CD4-positive, alpha-beta T cell treated with Interleukin-2 at 100 ng/mL for 4 hours (primary cell): ENCODE data around the gene GRK5.
"Not testable (repeated sequence)": the region's sequence is repeated elsewhere in the genome, so short reads cannot be mapped to it uniquely, and the experiment has no call there.

Source experiments
- DNase-seq: peaks from one replicate; pipeline ENCODE4 v3.0.0-alpha.2; 2020; ENCODE audit warnings: low spot score

Gene GRK5

GRCh38 chr10:119207366-119207666 lies at the start of gene GRK5:
Gene GRK5, plus strand, starts transcription at chr10:119207571. Its CDS starts 347 bp downstream, at chr10:119207918.
- peak; percentile 97 for DNase-seq

GRCh38 chr10:119159332-119159731 lies 48.0 kb upstream of the GRK5 start:
- DNase-seq: no peak

DNA sequence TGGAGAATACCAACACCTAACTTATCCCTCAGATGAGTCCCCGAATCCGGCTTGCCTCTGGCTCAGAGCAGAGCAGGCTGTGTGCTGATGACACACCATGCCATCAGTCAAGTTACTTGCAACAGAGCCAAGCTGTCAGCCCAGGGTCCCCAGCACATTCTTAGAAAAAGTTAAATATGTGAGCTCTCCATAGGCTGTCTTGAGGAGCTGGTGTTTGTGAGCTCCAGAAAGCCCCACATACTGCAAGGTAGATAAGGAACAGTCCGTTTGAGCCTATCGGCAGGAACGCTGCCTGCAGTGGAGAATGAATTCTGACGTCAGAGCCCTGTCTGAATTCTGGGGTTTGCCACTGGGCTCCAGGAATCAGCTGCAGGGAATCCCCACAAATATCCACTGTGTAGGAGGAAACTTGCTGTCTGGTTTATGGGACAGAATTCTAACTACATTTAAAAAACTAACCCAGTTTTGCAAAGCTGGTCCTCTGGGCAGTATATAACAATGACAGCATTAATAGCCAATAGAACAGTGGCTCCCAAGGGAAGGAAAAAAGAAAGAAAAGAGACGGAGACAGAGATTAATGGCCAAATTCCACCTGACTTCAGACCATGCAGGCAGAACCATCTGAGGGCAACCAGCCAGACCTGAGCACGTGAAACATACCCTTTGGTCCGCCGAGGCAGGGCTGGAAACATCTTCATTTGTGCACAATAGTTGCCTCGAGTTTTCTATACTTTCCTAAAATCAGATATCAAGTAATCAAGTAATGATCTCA lies 45.5 kb upstream of the GRK5 start:
- DNase-seq: no peak

DNA sequence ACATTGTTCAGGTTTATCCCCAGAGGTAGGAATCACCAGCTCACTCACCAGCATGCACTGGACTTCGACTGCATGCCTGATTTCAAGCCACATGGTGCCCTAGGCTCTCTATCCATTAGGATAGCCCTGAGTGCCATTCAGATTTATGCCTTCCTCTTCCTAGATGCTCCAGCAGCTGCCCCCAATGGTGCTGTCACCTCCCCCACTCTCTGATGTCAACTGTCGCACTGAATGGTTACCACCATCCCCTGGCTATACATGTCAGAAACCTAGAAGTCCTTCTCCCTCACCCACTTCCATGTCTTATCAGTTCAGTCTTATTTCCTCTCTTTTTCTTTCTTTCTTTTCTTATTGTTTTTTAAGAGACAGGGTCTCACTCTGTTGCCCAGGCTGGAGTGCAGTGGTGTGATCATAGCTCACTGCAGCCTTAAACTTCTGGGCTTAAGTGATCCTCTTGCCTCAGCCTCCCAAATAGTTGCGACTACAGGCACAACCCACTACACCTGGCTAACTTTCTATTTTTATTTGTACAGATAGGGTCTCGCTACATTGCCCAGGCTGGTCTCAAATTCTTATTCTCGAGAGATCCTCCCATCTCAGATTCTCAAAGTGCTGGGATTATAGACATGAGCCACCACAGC lies 44.8 kb upstream of the GRK5 start:
- no peak for DNase-seq

- peak; percentile 74 for DNase-seq
Observed at GRCh38 chr10:119165171-119166117, 41.9 kb upstream of the GRK5 start, which contains the start of gene SFXN4. Gene SFXN4, minus strand, starts transcription at chr10:119165714. Its CDS starts 67 bp downstream, at chr10:119165647.

DNA sequence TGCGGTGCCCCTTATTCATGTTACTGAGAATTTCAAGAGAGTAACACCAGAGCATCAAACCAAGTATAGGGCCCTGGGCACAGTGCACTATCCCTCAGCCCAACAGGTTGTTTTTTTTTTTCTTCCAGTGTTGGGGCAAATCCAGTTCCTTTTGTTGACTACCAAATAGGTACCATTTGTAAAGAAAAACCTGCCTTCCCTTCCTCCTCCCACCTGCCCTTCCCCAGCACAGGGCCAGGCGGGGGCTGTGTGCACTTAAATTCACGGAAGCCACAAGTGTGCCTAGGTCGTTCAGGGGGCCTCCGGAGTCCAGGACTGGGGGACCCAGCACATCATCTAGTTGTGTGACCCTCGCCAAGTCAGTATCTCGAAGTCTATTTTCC lies 41.3 kb upstream of the GRK5 start:
- DNase-seq: no peak

GRCh38 chr10:119166564-119166963 lies 40.8 kb upstream of the GRK5 start:
- DNase-seq: no peak

DNA sequence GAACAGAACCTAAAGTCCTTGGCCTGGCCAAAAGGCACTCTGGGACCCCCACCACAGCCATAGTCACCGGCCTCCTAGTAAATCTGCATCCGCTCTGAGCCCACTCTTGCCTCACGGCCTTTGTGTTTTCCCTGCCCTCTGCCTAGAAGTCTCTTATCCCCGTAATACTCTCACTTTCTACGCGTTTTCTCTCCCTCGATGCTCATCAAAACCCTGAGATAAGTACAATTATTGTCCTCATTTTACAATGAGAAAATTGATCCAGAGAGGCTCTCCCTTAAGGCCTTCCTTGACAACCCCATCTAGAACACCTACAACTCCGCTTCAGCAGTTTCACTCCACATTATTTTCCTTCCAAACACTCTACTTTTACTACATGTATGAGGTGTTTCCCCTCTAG lies 40.3 kb upstream of the GRK5 start:
- DNase-seq: no peak

- no peak for DNase-seq
Observed at GRCh38 chr10:119174109-119174508, 33.3 kb upstream of the GRK5 start.

DNA sequence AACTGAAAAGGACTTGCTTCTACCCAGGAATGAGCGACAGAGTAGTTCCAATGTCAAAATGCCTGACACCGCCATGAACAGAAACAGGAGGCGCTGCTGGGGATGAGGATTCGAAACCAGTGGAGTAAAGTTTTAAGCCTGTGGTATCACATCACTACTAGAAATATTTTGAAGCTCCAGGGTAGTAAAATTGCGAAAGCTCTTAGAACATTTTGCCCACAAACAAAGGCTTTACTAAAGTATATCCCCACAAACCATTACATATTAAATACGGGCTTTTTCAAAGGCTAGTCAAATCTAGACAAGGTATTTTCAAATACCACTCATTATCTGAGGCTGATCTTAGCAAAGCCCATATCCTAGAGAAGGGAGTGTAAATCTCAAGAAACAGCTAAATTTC lies 31.2 kb upstream of the GRK5 start:
- no peak for DNase-seq

GRCh38 chr10:119177708-119178371 lies 29.5 kb upstream of the GRK5 start:
- peak; percentile 14 for DNase-seq

GRCh38 chr10:119178372-119179119 lies 28.8 kb upstream of the GRK5 start, which contains the start of gene PRDX3:
Gene PRDX3, minus strand, starts transcription at chr10:119178812. Its CDS starts 22 bp downstream, at chr10:119178790.
- peak; percentile 88 for DNase-seq

DNA sequence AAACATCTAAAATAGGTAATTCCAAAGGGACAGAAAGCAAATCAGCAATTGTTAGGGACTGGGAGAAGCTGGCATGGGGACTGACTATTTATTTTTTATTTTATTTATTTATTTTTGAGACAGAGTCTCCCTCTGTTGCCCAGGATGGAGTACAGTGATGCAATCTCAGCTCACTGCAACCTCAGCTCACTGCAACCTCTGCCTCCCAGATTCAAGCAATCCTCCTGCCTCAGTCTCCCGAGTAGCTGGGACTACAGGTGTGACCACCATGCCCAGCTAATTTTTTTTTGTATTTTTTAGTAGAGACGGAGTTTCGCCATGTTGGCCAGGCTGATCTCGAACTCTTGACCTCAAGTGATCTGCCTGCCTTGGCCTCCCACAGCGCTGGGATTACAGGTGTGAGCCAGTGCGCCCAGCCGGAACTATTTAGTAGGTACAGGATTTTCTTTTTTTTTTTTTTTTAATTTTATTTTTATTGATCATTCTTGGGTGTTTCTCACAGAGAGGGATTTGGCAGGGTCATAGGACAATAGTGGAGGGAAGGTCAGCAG lies 26.4 kb upstream of the GRK5 start:
- DNase-seq: not testable (repeated sequence)

- no peak for DNase-seq
Observed at GRCh38 chr10:119183664-119184412, 23.5 kb upstream of the GRK5 start.

DNA sequence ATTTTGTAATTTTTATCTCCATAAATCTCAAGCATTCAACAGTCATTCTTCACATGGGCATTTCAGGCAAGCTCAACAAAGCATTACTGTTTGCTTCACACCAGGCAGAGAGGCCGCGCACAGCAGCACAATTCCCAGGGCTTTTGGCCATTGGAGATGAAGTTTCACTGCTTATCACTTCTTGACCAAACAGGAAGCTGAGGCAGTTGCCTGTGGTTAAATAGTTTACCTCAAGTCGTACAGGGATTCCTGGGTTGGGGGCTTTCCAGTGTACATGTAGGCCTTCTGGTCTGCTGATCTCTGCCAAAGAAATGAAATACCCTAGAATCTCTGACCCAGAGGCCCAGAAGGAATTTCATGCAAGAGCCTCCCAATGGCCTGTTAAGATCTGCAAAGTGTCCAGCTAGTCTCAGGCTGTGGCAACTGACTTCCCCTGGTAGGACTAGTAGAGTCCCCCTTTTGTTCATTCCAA lies 17.5 kb upstream of the GRK5 start:
- no peak for DNase-seq

- no peak for DNase-seq
Observed at GRCh38 chr10:119190353-119190752, 17.0 kb upstream of the GRK5 start.

GRCh38 chr10:119190954-119191785 lies 16.2 kb upstream of the GRK5 start:
- DNase-seq: no peak

- DNase-seq: no peak
Observed at GRCh38 chr10:119191881-119192280, 15.5 kb upstream of the GRK5 start.

DNA sequence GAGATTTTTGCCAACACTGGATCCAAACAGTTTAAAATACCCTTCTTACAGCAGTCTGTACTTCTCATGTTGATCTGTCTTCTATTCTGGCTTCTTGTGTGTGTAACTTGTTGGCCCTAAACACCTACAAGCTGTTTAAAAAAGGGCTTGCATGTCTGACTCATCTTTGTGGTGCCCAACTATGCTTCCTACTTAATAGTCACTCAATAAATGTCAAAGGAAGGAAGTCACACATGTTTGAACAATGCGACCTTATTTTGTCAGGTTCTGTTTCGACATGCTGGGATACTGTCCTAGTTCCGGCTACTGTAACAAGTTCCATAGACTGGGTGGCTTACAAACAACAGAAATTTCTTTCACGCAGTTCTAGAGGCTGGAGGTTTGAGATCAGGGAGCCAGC lies 9.4 kb upstream of the GRK5 start:
- DNase-seq: no peak
